Bronchial epithelial cell (primary cell): Measurements from ENCODE around the gene MRPL21. TPM values are rescaled to one million over a fixed set of nuclear protein-coding genes. Genes with fewer than 3 reads are reported as not detected.

Experiments
- DNase-seq: peaks from one replicate; pipeline ENCODE4 v3.0.0-alpha.2; 2010; ENCODE audit warnings: low read depth
- FAIRE-seq: peaks from 2 replicates; lab custom pipeline; 2011; peaks lifted over from hg19 to GRCh38; lab: Jason Lieb, UNC
- H3K27me3 ChIP-seq: 2 replicates; pipeline ENCODE4 v1.5.1; 2011; ENCODE audit warnings: low read length; ENCODE audit not compliant: control insufficient read depth, insufficient read depth
- H3K36me3 ChIP-seq: 2 replicates; pipeline ENCODE4 v1.5.1; 2011; ENCODE audit warnings: low read length; ENCODE audit not compliant: control insufficient read depth, insufficient read depth
- H3K4me3 ChIP-seq: 2 replicates; pipeline ENCODE4 v1.5.1; 2011; ENCODE audit warnings: mild to moderate bottlenecking, low read depth, low read length, control low read depth
- CTCF ChIP-seq: IDR thresholded peaks from 2 replicates; pipeline ENCODE4 v1.5.1; 2011; ENCODE audit warnings: mild to moderate bottlenecking, moderate library complexity, low read length, control low read depth, inconsistent platforms; ENCODE audit not compliant: insufficient read depth, severe bottlenecking
- total RNA-seq: library from RNA; depleted of rRNA; stranded (reverse); fragments of >200 nt; gene quantifications from 2 replicates; pipeline ENCODE4 v1.2.1, GENCODE V29; 2014

The MRPL21 gene
- total RNA-seq, 1 donor from 2014 or later = 65.0 TPM

- H3K36me3 ChIP-seq = no peaks in the 10 kb centered on the region
- peak; percentile 80 for TF ChIP-seq CTCF
- FAIRE-seq (no peak), DNase-seq (no peak)
- H3K4me3 ChIP-seq = peak overlapping the region; percentile 46
- H3K27me3 ChIP-seq = no peaks in the 10 kb centered on the region
These were observed 59.8 kb downstream of the MRPL21 start for GRCh38 chr11:68843703-68844312.

DNA sequence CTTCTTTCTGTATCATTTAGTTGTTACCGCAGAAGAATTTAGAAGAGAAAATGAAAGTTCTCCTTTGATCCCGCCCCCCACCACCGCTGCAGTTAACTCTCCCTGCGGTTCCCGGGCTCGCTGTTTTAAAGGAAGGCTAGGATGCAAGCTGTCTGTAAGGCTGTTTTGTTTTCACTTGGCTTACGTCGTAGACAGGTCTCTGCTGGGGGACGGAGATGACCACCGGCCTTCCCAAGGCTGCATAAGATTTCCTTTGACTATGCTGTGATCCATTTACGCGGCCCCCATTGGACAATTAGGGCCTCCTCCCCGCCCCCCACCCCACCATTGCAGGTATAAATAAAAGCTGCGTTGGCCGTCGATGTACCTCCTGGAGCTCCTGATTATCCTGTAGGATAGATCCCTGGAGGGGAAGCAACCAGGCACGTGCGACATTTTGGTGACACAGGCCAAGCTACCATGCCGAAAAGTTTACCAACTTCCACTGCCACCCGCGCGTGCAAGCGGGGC is 60.5 kb downstream of the MRPL21 start:
- TF ChIP-seq CTCF = no peak
- Histone ChIP-seq H3K36me3 (no peaks in the 10 kb centered on the region), H3K4me3 (peak overlapping the region; percentile 46), H3K27me3 (no peaks in the 10 kb centered on the region)
- FAIRE-seq (no peak), DNase-seq (no peak)

DNA sequence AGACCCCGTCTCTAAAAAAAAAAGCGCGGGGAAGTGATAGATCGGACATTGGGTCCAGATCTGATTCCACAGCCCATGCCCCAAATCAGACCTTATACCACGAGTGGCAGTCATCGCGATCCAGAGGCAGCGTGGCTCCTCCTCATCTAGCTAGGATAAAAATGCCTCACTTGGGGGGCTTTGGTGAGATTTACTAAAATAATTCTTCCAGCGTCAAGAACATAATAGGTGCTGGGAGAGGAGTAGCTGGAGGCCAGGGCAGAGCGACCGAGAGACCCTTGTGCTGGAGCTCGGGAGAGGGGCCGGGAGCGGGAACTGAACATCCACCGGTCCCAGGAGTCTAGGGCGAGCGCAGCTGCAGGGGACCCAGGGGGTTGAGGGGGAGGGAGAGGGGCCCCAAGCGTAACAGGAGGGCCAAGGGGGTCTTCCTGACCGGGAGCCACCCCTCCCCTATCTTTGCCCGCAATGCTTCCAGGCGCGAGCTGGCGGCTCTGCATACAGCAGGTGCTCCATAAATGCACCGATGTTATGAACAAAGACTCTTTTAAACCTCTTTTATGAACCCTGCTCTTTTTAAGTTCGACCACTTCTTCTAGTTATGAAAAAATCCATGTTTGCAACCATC is 61.1 kb downstream of the MRPL21 start:
- DNase-seq (no peak), FAIRE-seq (no peak)
- TF ChIP-seq CTCF = no peak
- H3K36me3 ChIP-seq = no peaks in the 10 kb centered on the region
- H3K4me3 ChIP-seq = no peak overlapping the region
- H3K27me3 ChIP-seq = no peaks in the 10 kb centered on the region

DNA sequence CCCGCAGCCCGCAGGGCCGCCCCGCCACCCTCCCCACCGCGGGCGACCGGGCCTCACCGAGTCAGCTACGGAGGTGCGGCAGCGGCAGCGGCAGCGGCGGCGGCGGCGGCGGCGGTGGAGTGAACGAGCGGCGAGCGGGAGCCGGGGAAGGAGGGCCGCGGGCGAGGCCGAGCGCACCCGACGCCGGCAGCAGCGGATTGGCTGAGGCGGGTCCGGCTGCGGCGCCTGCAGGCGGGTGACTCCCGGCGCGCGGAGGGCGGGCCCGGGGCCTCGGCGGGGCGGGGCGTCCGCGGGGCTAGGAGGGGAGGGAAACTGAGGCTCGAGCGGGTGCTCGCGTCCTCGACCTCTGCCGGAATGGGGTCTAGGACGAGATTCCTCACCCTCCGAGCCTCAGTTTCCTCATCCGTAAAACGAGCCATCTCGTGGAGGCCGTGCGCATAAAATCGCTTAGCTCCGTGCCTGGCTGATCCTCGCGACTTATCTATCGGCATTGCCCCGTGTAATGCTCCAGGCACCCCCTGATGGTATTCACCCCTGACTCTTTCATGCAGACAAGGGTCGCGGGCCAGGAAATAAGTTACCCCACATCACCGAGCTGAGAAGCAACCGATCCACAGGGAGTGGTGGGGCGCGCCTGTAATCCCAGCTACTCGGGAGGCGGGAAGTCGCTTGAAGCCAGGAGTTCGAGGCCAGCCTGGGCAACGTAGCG is 61.8 kb downstream of the MRPL21 start, which contains the start of gene CPT1A:
Gene CPT1A (minus strand): TSS at position 199 of the 709 bp plus-strand sequence. CDS start 26,442 bp downstream, outside the sequence.
- peak within 1 kb of the TSS; percentile 62 for H3K4me3 ChIP-seq
- no peaks in the 10 kb centered on the region for H3K27me3 ChIP-seq
- TF ChIP-seq CTCF = no peak
- FAIRE-seq (no peak), DNase-seq (no peak)
- no peaks in the 10 kb centered on the region for H3K36me3 ChIP-seq

Other genes with a start within 250 kb of the MRPL21 start
- gene GAL, start 219.3 kb downstream of the MRPL21 start, total RNA-seq = 0.53 and 0.77 TPM in 2 replicates
- 1.4 and 2.4 TPM in 2 replicates for gene TESMIN, start 152.3 kb downstream of the MRPL21 start, total RNA-seq
- 29.2 and 35.3 TPM in 2 replicates for gene CPT1A, start 61.9 kb downstream of the MRPL21 start, total RNA-seq
- 8.7 and 10.2 TPM in 2 replicates for gene IGHMBP2, start 59 bp upstream of the MRPL21 start, total RNA-seq
- not detected in 2 replicates for gene MRGPRD, start 77.2 kb upstream of the MRPL21 start, total RNA-seq
- gene MRGPRF, start 109.4 kb upstream of the MRPL21 start, total RNA-seq = 0.53 TPM in 1 of 2 replicates, not detected in the other
- 4.5 and 6.5 TPM in 2 replicates for gene TPCN2, start 145.1 kb upstream of the MRPL21 start, total RNA-seq